ENCODE results near the gene STAP2. TPM values are rescaled to one million over a fixed set of nuclear protein-coding genes. Genes with fewer than 3 reads are reported as not detected.
"Not testable (repeated sequence)": the region's sequence is repeated elsewhere in the genome, so short reads cannot be mapped to it uniquely, and the experiment has no call there.

Gene STAP2
- total and polyA plus RNA-seq, 9 of the 15 experiments (the other 6 are each of a cell fraction or from before 2014, with no cell fraction given): 1.2 to 9.8 (median 4.5) TPM

GRCh38 chr19:4286141-4286540, 52.5 kb downstream of the STAP2 start:
- DNase-seq (ENCODE audit: extremely low read depth in 1 of 4, low spot score in 3 of 4); H3K4me3 ChIP-seq; H3K9me3 ChIP-seq (replicated peaks; ENCODE audit: control insufficient read depth, insufficient read depth, low read depth, low read length); ATAC-seq; CTCF ChIA-PET (ENCODE audit: low intra/inter-chr PET ratio); BruUV-seq (replicated peaks); H3K27me3 ChIP-seq (ENCODE audit: control insufficient read depth in 2 of 2, insufficient read depth in 2 of 2, low read length in 2 of 2); H2AFZ ChIP-seq (ENCODE audit: low read depth, low read length); H3K9ac ChIP-seq (ENCODE audit: insufficient read depth in 1 of 2, low read depth in 2 of 2, low read length in 2 of 2); intact Hi-C loops (cut with micrococcal nuclease); H3K4me2 ChIP-seq (ENCODE audit: insufficient read depth, low read length); H3K36me3 ChIP-seq (ENCODE audit: control insufficient read depth, insufficient read depth, low read length); H3K27ac ChIP-seq (ENCODE audit: extremely low read depth, low read depth, low read length); H3K79me2 ChIP-seq (ENCODE audit: control insufficient read depth, insufficient read depth, low read length); in situ Hi-C loops (cut with MboI); POLR2A ChIA-PET; H4K20me1 ChIP-seq (replicated peaks; ENCODE audit: control insufficient read depth, insufficient read depth, low read length); H3K9me1 ChIP-seq (ENCODE audit: control insufficient read depth, insufficient read depth, low read length); FAIRE-seq: not testable (repeated sequence)
- peaks cover 11 to 14% of the 10 kb centered on the region in 2 experiments; a peak in 4 of 5 replicates for H3K4me1 ChIP-seq (replicated peaks in 1 of 2; ENCODE audit: control insufficient read depth in 2 of 2, insufficient read depth in 2 of 2, low read length in 2 of 2)
- TF ChIP-seq ZNF512 (tag; IDR thresholded peaks at IDR 0.05) (peak; percentile 87), LARP7 (IDR thresholded peaks at IDR 0.05) (0 out of 2 replicates have a peak, but pooled peaks have one; percentile 29)
- 50% methylated on average over 4 of the region's 4 CpGs for WGBS (ENCODE audit: insufficient coverage, low coverage, missing lambda C conversion rate)

GRCh38 chr19:4284974-4285373, 53.7 kb downstream of the STAP2 start:
- 0 out of 2 replicates have a peak, but pooled peaks cover 5% of the 10 kb centered on the region for H4K20me1 ChIP-seq (replicated peaks; ENCODE audit: control insufficient read depth, insufficient read depth, low read length)
- H3K9me3 ChIP-seq (replicated peaks; ENCODE audit: control insufficient read depth, insufficient read depth, low read depth, low read length): no peaks in the 10 kb centered on the region
- H3K79me2 ChIP-seq (ENCODE audit: control insufficient read depth, insufficient read depth, low read length): no peaks in the 10 kb centered on the region
- no peak overlapping the region for H3K27ac ChIP-seq (ENCODE audit: extremely low read depth, low read depth, low read length)
- in situ Hi-C loops (cut with MboI) (no loop called here), intact Hi-C loops (cut with micrococcal nuclease) (no loop called here)
- H3K36me3 ChIP-seq (ENCODE audit: control insufficient read depth, insufficient read depth, low read length): no peaks in the 10 kb centered on the region
- FAIRE-seq (no peak), DNase-seq (ENCODE audit: extremely low read depth in 1 of 4, low spot score in 3 of 4) (no peak), ATAC-seq (no peak)
- H3K27me3 ChIP-seq (ENCODE audit: control insufficient read depth in 2 of 2, insufficient read depth in 2 of 2, low read length in 2 of 2): peaks cover 16% of the 10 kb centered on the region in 2 experiments; a peak in 3 of 5 replicates
- CTCF ChIA-PET (ENCODE audit: low intra/inter-chr PET ratio): no interaction called here
- no peaks in the 10 kb centered on the region for H3K9me1 ChIP-seq (ENCODE audit: control insufficient read depth, insufficient read depth, low read length)
- H3K4me3 ChIP-seq: peak overlapping the region; percentile 12; the same call in 1 of the 2 replicates
- peak overlapping the region in 1 of 2 experiments; percentile 68; a peak in 2 of 4 replicates for H3K9ac ChIP-seq (ENCODE audit: insufficient read depth in 1 of 2, low read depth in 2 of 2, low read length in 2 of 2)
- peaks cover 11 to 16% of the 10 kb centered on the region in 2 experiments; a peak in 4 of 5 replicates for H3K4me1 ChIP-seq (replicated peaks in 1 of 2; ENCODE audit: control insufficient read depth in 2 of 2, insufficient read depth in 2 of 2, low read length in 2 of 2)
- H2AFZ ChIP-seq (ENCODE audit: low read depth, low read length): peak overlapping the region; percentile 57
- POLR2A ChIA-PET: interaction anchor here (0.6 to 0.9 kb wide), 3 partner anchors 29 to 378 kb away, joined by 3 to 4 read pairs (median 3); no protein-coding TSS in a partner anchor
- WGBS (ENCODE audit: insufficient coverage, low coverage, missing lambda C conversion rate): 5% methylated on average over 6 of the region's 6 CpGs
- peak overlapping the region; percentile 51; the same call in 1 of the 2 replicates for H3K4me2 ChIP-seq (ENCODE audit: insufficient read depth, low read length)
- BruUV-seq (replicated peaks): no TSS peak
- TF ChIP-seq ILK (tag; IDR thresholded peaks at IDR 0.05; ENCODE audit: borderline replicate concordance, low read depth) (no peak), BHLHE40 (IDR thresholded peaks at IDR 0.05; ENCODE audit: low read length) (0 out of 2 replicates have a peak, but pooled peaks have one; percentile 27), RCOR1 (IDR thresholded peaks at IDR 0.05; ENCODE audit: borderline replicate concordance in 1 of 2, low read depth in 2 of 2, low read length in 2 of 2) (0 out of 4 replicates have a peak, but pooled peaks of 1 of the 2 experiments have one; percentile 30), BCOR (IDR thresholded peaks at IDR 0.05) (peak; percentile 88), ADNP (tag; IDR thresholded peaks at IDR 0.05) (peak; percentile 49; the same call in 1 of the 2 replicates), JUNB (CRISPR knock-in tag; conservative IDR thresholded peaks at IDR 0.05) (no peak), PHB (CRISPR knock-in tag; IDR thresholded peaks at IDR 0.05) (no peak), CSDE1 (IDR thresholded peaks at IDR 0.05) (no peak), BRD9 (IDR thresholded peaks at IDR 0.05; ENCODE audit: low read depth, partially characterized antibody) (peak; percentile 32), ZSCAN32 (CRISPR knock-in tag; IDR thresholded peaks at IDR 0.05) (no peak), FOSL1 (tag; conservative IDR thresholded peaks at IDR 0.05) (no peak), RBM25 (IDR thresholded peaks at IDR 0.05; ENCODE audit: low read depth, low read length, severe bottlenecking) (peak; percentile 68), PYGO2 (tag; IDR thresholded peaks at IDR 0.05) (no peak), DDX20 (tag; IDR thresholded peaks at IDR 0.05; ENCODE audit: low read depth) (no peak), KDM1A (IDR thresholded peaks at IDR 0.05) (peak; percentile 19 to 65; a peak in 1 of 4 replicates)
